GM23338 (cell line): ENCODE results near the gene PMEL. TPM values are rescaled to one million over a fixed set of nuclear protein-coding genes. Genes with fewer than 3 reads are reported as not detected.
A peak's percentile ranks its signal among the peaks of the same experiment; 100 is the strongest.

Source experiments
- ATAC-seq: fragments of 200-7000 bp; cut with Tn5 transposase; 3 replicates; pipeline ENCODE4 v1.9.1; 2020
- DNase-seq: peaks from one replicate; pipeline ENCODE4 v3.0.0-alpha.2; 2015; ENCODE audit warnings: low spot score
- H2AFZ ChIP-seq: fragments of 200-600 bp; sonication (generic); 2 replicates; pipeline ENCODE4 v1.8.0; 2016; ENCODE audit warnings: antibody characterized with exemption, mild to moderate bottlenecking, moderate library complexity
- H3F3A ChIP-seq: fragments of 200-600 bp; sonication (generic); replicated peaks from 2 replicates; pipeline ENCODE4 v1.8.0; 2017; ENCODE audit warnings: antibody characterized with exemption, mixed run types, low read depth
- H3K27ac ChIP-seq: fragments of 200-600 bp; sonication (generic); 2 replicates; pipeline ENCODE4 v1.6.1; 2016; ENCODE audit warnings: low read depth
- H3K27me3 ChIP-seq: fragments of 200-600 bp; sonication (generic); 2 replicates; pipeline ENCODE4 v1.8.0; 2016; ENCODE audit warnings: mild to moderate bottlenecking, mixed run types, moderate library complexity; ENCODE audit not compliant: insufficient read depth
- H3K36me3 ChIP-seq: fragments of 200-600 bp; sonication (generic); 2 replicates; pipeline ENCODE4 v1.8.0; 2016; ENCODE audit warnings: mild to moderate bottlenecking; ENCODE audit not compliant: insufficient read depth
- H3K4me1 ChIP-seq: fragments of 200-600 bp; sonication (generic); 2 replicates; pipeline ENCODE4 v1.8.0; 2016; ENCODE audit warnings: mild to moderate bottlenecking, moderate library complexity; ENCODE audit not compliant: insufficient read depth
- H3K4me2 ChIP-seq: fragments of 200-600 bp; sonication (generic); 2 replicates; pipeline ENCODE4 v1.7.1; 2017; ENCODE audit warnings: mixed run types
- H3K4me3 ChIP-seq: fragments of 200-600 bp; sonication (generic); 2 replicates; pipeline ENCODE4 v1.6.1; 2016; ENCODE audit warnings: mixed run types
- H3K79me2 ChIP-seq: fragments of 200-600 bp; sonication (generic); replicated peaks from 2 replicates; pipeline ENCODE4 v1.8.0; 2017; ENCODE audit warnings: mild to moderate bottlenecking; ENCODE audit not compliant: insufficient read depth
- H3K9me2 ChIP-seq: fragments of 200-600 bp; sonication (generic); 2 replicates; pipeline ENCODE4 v1.8.0; 2017; ENCODE audit not compliant: insufficient read depth
- H4K20me1 ChIP-seq: fragments of 200-600 bp; sonication (generic); replicated peaks from 2 replicates; pipeline ENCODE4 v1.8.0; 2017; ENCODE audit warnings: mild to moderate bottlenecking; ENCODE audit not compliant: insufficient read depth
- H3K27ac Mint-ChIP-seq: 2 replicates; pipeline ENCODE4 v1.8.0; 2020; ENCODE audit warnings: inconsistent platforms, mild to moderate bottlenecking, moderate library complexity, mixed read lengths
- H3K27me3 Mint-ChIP-seq: 3 replicates; pipeline ENCODE4 v1.8.0; 2022; ENCODE audit warnings: low read depth, mild to moderate bottlenecking, moderate library complexity, mixed read lengths, inconsistent platforms; ENCODE audit not compliant: insufficient read depth, poor library complexity
- H3K36me3 Mint-ChIP-seq: 3 replicates; pipeline ENCODE4 v1.8.0; 2021; ENCODE audit warnings: low read depth, mild to moderate bottlenecking, inconsistent platforms, moderate library complexity, mixed read lengths
- H3K4me1 Mint-ChIP-seq: 3 replicates; pipeline ENCODE4 v1.8.0; 2020; ENCODE audit warnings: mild to moderate bottlenecking, inconsistent platforms, mixed read lengths
- H3K4me3 Mint-ChIP-seq: 3 replicates; pipeline ENCODE4 v1.8.0; 2021; ENCODE audit warnings: moderate library complexity, mild to moderate bottlenecking, inconsistent platforms, mixed read lengths
- H3K9me3 Mint-ChIP-seq: 3 replicates; pipeline ENCODE4 v1.8.0; 2020; ENCODE audit warnings: moderate library complexity, mild to moderate bottlenecking, inconsistent platforms, mixed read lengths
- CREB1 ChIP-seq: fragments of 250-450 bp; sonication (Bioruptor Pico); IDR thresholded peaks from 2 replicates; pipeline ENCODE4 v1.5.0; 2020; ENCODE audit warnings: low read depth, mild to moderate bottlenecking, moderate library complexity
- EZH2 ChIP-seq: fragments of 200-600 bp; sonication (generic); IDR thresholded peaks from one replicate; pipeline ENCODE4 v1.8.0; 2017; ENCODE audit warnings: antibody characterized with exemption, mild to moderate bottlenecking, low read depth; ENCODE audit not compliant: unreplicated experiment
- POLR2AphosphoS5 ChIP-seq: IDR thresholded peaks from 2 replicates; pipeline ENCODE4 v1.6.1; 2016; ENCODE audit warnings: antibody characterized with exemption, low read depth
- ZNF462 ChIP-seq: fragments of 250-450 bp; sonication (Bioruptor Pico); IDR thresholded peaks from 2 replicates; pipeline ENCODE4 v1.5.0; 2020; ENCODE audit warnings: mild to moderate bottlenecking, moderate library complexity
- polyA plus RNA-seq: library from polyadenylated mRNA; unstranded; fragments of >200 nt; fragmentation: Nextera tagmentation; extraction: Ambion mirVana; gene quantifications from 2 replicates; pipeline ENCODE4 v1.2.1, GENCODE V29; 2016
- total RNA-seq: library from RNA; depleted of rRNA; stranded (reverse); fragments of >200 nt; shearing (Covaris generic); gene quantifications from 2 replicates; pipeline ENCODE4 v1.2.3, GENCODE V29; 2014

Gene PMEL
- total and polyA plus RNA-seq, 2 experiments from 2014 or later = 68.1 to 108 TPM

GRCh38 chr12:55929306-55929791 lies 36.5 kb downstream of the PMEL start (continued):
- TF ChIP-seq ZNF462 = no peak

DNA sequence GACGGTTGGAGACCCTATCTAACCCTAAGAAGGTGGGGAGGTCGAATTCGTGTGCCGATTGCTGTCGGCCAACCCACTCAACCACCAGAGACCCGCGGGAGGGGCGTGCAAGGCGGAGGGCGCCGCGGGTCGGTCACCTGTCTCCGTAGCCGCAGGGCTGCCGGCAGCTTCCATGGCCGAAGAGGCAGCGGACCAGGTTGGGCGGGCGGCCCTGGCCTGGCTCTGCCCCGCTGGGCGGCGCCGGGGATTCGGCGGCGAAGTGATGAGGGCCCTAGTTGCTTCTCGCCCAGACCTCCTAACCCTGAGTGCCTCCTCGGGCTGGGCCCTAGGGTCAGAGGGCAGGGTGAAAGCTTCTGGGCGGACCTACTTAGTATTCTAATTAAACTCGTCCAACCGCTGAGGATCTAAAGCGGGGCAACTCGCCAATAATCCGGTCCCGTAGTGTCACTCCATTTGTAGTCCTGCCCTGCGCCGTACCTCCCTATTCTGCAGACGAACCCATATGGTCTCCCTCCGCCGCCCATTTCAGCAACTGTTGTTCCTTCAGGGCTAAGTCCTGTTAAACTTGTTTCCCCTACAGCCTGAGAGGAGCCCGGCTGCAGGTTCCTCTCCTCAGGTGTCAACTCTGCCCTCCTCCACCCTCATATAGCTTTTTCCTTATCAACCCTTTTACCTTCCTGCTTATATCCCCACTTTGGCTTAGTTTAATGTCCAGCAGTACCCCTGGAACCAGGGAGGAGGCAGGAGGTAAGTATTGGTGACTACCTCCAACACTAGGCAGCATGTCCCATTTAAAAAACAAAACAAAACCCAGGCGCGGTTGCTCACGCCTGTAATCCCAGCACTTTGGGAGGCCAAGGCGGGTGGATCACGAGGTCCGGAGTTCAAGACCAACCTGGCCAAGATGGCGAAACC lies 38.0 kb downstream of the PMEL start, which contains the start of gene PYM1:
TSS of gene PYM1 (minus strand) at position 307 of the 915 bp plus-strand sequence. CDS start at position 174, 133 bp downstream.
- H3K4me3 Mint-ChIP-seq = peak within 1 kb of the TSS; percentile 98
- Histone ChIP-seq H3K4me2 (peak within 1 kb of the TSS; percentile 85), H3K4me1 (peaks cover 45% of the 10 kb centered on the region), H3K9me2 (no peaks in the 10 kb centered on the region), H4K20me1 (no peaks in the 10 kb centered on the region; the same call in 1 of the 2 replicates), H3F3A (peaks cover 18% of the 10 kb centered on the region), H3K79me2 (peaks cover 39% of the 10 kb centered on the region), H3K27ac (peak within 1 kb of the TSS; percentile 96), H2AFZ (peak within 1 kb of the TSS; percentile 91; the same call in 1 of the 2 replicates), H3K36me3 (peaks cover 4% of the 10 kb centered on the region; the same call in 1 of the 2 replicates), H3K4me3 (peak within 1 kb of the TSS; percentile 99), H3K27me3 (peaks cover 15% of the 10 kb centered on the region)
- H3K36me3 Mint-ChIP-seq = peaks cover 26% of the 10 kb centered on the region
- TF ChIP-seq POLR2AphosphoS5 (peak; percentile 95), EZH2 (no peak), CREB1 (CRISPR knock-in tag) (peak; percentile 36)
- H3K27ac Mint-ChIP-seq = peak within 1 kb of the TSS; percentile 99
- peak; percentile 69 for ATAC-seq
- H3K9me3 Mint-ChIP-seq = no peaks in the 10 kb centered on the region; the same call in 2 of the 3 replicates
- peak; percentile 94 for DNase-seq
- peaks cover 19% of the 10 kb centered on the region for H3K27me3 Mint-ChIP-seq
- peaks cover 42% of the 10 kb centered on the region for H3K4me1 Mint-ChIP-seq
